HCT116 (cell line): Measurements from ENCODE around the gene ARSB. TPM values are rescaled to one million over a fixed set of nuclear protein-coding genes. Genes with fewer than 3 reads are reported as not detected.

Experiments used
- ATAC-seq: fragments of 200-7000 bp; cut with Tn5 transposase; 2 replicates; pipeline ENCODE4 v1.9.1; 2020; ENCODE audit warnings: mild to moderate bottlenecking, moderate library complexity
- BruUV-seq: library from RNA; stranded (reverse); fragments of 400-500 nt; replicated peaks from 2 replicates; lab custom pipeline; 2021; lab: Mats Ljungman, UMichigan
- CTCF ChIA-PET: fragments of 300-600 bp; sonication (Branson Sonifier 250); formaldehyde crosslinking; loops from one replicate; lab custom pipeline; 2021; ENCODE audit warnings: antibody characterized with exemption; lab: Charles Lee
- POLR2A ChIA-PET: fragments of 300-600, 350-600 bp; sonication (Branson Sonifier 250); formaldehyde crosslinking; loops from one replicate; lab custom pipeline; 2021; ENCODE audit warnings: antibody characterized with exemption; lab: Charles Lee
- RAD21 ChIA-PET, 2 experiments: fragments of 300-600 bp; sonication (Branson Sonifier 250); formaldehyde crosslinking; loops; one replicate each; lab custom pipeline; 2023; ENCODE audit warnings: low total read pairs in 2 of 2; ENCODE audit not compliant: uncharacterized antibody in 2 of 2, unreplicated experiment in 2 of 2, low non-redundant PET in 1 of 2; lab: Charles Lee
- DNase-seq: peaks from one replicate; pipeline ENCODE4 v3.0.0-alpha.2; 2010; ENCODE audit warnings: low read depth, low spot score
- H2AFZ ChIP-seq: fragments of 200-600 bp; shearing (Covaris generic), sonication (generic); 2 replicates; pipeline ENCODE4 v1.6.1; 2017; ENCODE audit warnings: low read depth, mixed run types, mixed read lengths, antibody characterized with exemption, low read length; ENCODE audit not compliant: poor library complexity, severe bottlenecking
- H3K27ac ChIP-seq: 2 replicates; pipeline ENCODE4 v1.5.1; 2012; ENCODE audit warnings: low read depth, low read length
- H3K27me3 ChIP-seq: fragments of 200-600 bp; sonication (generic); 2 replicates; pipeline ENCODE4 v1.6.1; 2016; ENCODE audit warnings: mixed run types, low read length, mixed read lengths; ENCODE audit not compliant: insufficient read depth
- H3K36me3 ChIP-seq, 2 experiments: fragments of 200-500 bp in 1 of 2; fragments of 200-600 bp in 1 of 2; sonication (Bioruptor generic) in 1 of 2; sonication (generic) in 1 of 2; 2 replicates each; pipeline versions ENCODE4 v1.5.1 to v1.6.1; 2014 to 2016; ENCODE audit warnings: low read length in 2 of 2, inconsistent platforms in 1 of 2, mixed read lengths in 1 of 2, mixed run types in 1 of 2; ENCODE audit not compliant: insufficient read depth in 2 of 2, control insufficient read depth in 1 of 2
- H3K4me1 ChIP-seq, 2 experiments: fragments of 200-600 bp in 1 of 2; sonication (generic) in 1 of 2; 2 replicates each; pipeline versions ENCODE4 v1.5.1 to v1.6.1; 2012 to 2017; ENCODE audit warnings: low read length in 2 of 2, inconsistent platforms in 1 of 2, mild to moderate bottlenecking in 1 of 2, mixed read lengths in 1 of 2, mixed run types in 1 of 2, moderate library complexity in 1 of 2; ENCODE audit not compliant: insufficient read depth in 2 of 2, control insufficient read depth in 1 of 2
- H3K4me2 ChIP-seq: fragments of 200-600 bp; sonication (generic); 2 replicates; pipeline ENCODE4 v1.6.1; 2017; ENCODE audit warnings: mixed run types, low read length, mixed read lengths
- H3K4me3 ChIP-seq, 2 experiments: fragments of 200-600 bp in 1 of 2; sonication (generic) in 1 of 2; replicated peaks in 1 of 2; 2 replicates each; pipeline ENCODE4 v1.5.1; 2011 to 2016; ENCODE audit warnings: low read length in 2 of 2, control low read depth in 1 of 2, low read depth in 1 of 2, mild to moderate bottlenecking in 1 of 2, mixed read lengths in 1 of 2, mixed run types in 1 of 2
- H3K79me2 ChIP-seq: fragments of 200-600 bp; sonication (generic); 2 replicates; pipeline ENCODE4 v1.6.1; 2017; ENCODE audit warnings: mild to moderate bottlenecking, mixed run types, low read length, moderate library complexity, mixed read lengths; ENCODE audit not compliant: insufficient read depth
- H3K9ac ChIP-seq: fragments of 200-600 bp; sonication (generic); 2 replicates; pipeline ENCODE4 v1.6.1; 2016; ENCODE audit warnings: low read length, mixed read lengths
- H3K9me2 ChIP-seq: fragments of 200-600 bp; sonication (generic), shearing (Covaris generic); 2 replicates; pipeline ENCODE4 v1.6.1; 2017; ENCODE audit warnings: mixed run types, mild to moderate bottlenecking, moderate library complexity; ENCODE audit not compliant: insufficient read depth
- H3K9me3 ChIP-seq, 2 experiments: fragments of 200-500 bp in 1 of 2; fragments of 200-600 bp in 1 of 2; sonication (Bioruptor generic) in 1 of 2; sonication (generic) in 1 of 2; 2 replicates each; pipeline ENCODE4 v1.6.1; 2014 to 2017; ENCODE audit warnings: low read length in 2 of 2, mixed read lengths in 2 of 2, inconsistent platforms in 1 of 2, low read depth in 1 of 2, mild to moderate bottlenecking in 1 of 2, mixed run types in 1 of 2, moderate library complexity in 1 of 2; ENCODE audit not compliant: control insufficient read depth in 1 of 2, insufficient read depth in 1 of 2
- H4K20me1 ChIP-seq: fragments of 200-600 bp; sonication (generic), shearing (Covaris generic); 2 replicates; pipeline ENCODE4 v1.6.1; 2017; ENCODE audit warnings: mixed run types, mild to moderate bottlenecking, moderate library complexity; ENCODE audit not compliant: insufficient read depth
- CTCF ChIP-seq, 3 experiments: fragments of 200-600 bp in 1 of 3; sonication (generic) in 1 of 3; IDR thresholded peaks in 2 of 3; conservative IDR thresholded peaks in 1 of 3; 2 replicates each; pipeline ENCODE4 v1.5.1; 2012 to 2017; ENCODE audit warnings: low read depth in 2 of 3, low read length in 2 of 3, antibody characterized with exemption in 1 of 3, borderline replicate concordance in 1 of 3, control low read depth in 1 of 3, mild to moderate bottlenecking in 1 of 3, mixed read lengths in 1 of 3, mixed run types in 1 of 3, moderate library complexity in 1 of 3; ENCODE audit not compliant: insufficient read depth in 1 of 3
- FOSL1 ChIP-seq: IDR thresholded peaks from 2 replicates; pipeline ENCODE4 v1.6.1; 2012; ENCODE audit warnings: low read depth
- POLR2A ChIP-seq: IDR thresholded peaks from 2 replicates; pipeline ENCODE4 v1.7.0; 2011; ENCODE audit warnings: borderline replicate concordance; ENCODE audit not compliant: insufficient read depth, insufficient read length; ENCODE audit errors: extremely low read depth
- ZFX ChIP-seq: fragments of 450-650 bp; IDR thresholded peaks from 2 replicates; pipeline ENCODE4 v1.6.1; 2017
- ZNF274 ChIP-seq: fragments of 200-500 bp; sonication (Bioruptor generic); IDR thresholded peaks from 2 replicates; pipeline ENCODE4 v1.6.1; 2014; ENCODE audit warnings: mild to moderate bottlenecking, low read depth, low read length, inconsistent platforms
- intact Hi-C: fragments of 100-400 bp; cut with micrococcal nuclease; formaldehyde crosslinking; loops from 2 replicates; pipeline ENCODE4 v1.10.0; 2022
- total RNA-seq: library from RNA; stranded (reverse); gene quantifications from one replicate; pipeline ENCODE4 v1.2.1, GENCODE V29; 2021; ENCODE audit not compliant: unreplicated experiment

Gene ARSB
- total RNA-seq, 1 experiment from 2014 or later: 4.8 TPM

GRCh38 chr5:78805474-78806124 lies 179.5 kb downstream of the ARSB start:
- RAD21 ChIA-PET: no interaction called here
- POLR2A ChIA-PET: no interaction called here
- Histone ChIP-seq H2AFZ (no peak overlapping the region), H3K4me2 (no peak overlapping the region), H3K9ac (no peak overlapping the region), H3K36me3 (no peaks in the 10 kb centered on the region), H3K27me3 (no peaks in the 10 kb centered on the region), H3K9me2 (peaks cover 3% of the 10 kb centered on the region; the same call in 1 of the 2 replicates), H3K9me3 (no peaks in the 10 kb centered on the region; a peak in 1 of 4 replicates), H3K4me1 (peaks cover 0 to 11% of the 10 kb centered on the region in 2 experiments; a peak in 2 of 4 replicates), H4K20me1 (no peaks in the 10 kb centered on the region), H3K79me2 (no peaks in the 10 kb centered on the region), H3K27ac (no peak overlapping the region), H3K4me3 (no peak overlapping the region)
- intact Hi-C loops: no loop called here
- BruUV-seq: no TSS peak
- ATAC-seq: no peak
- no peak for TF ChIP-seq POLR2A
- CTCF ChIA-PET: no interaction called here
- DNase-seq: no peak

GRCh38 chr5:78804995-78805394 lies 180.1 kb downstream of the ARSB start:
- no TSS peak for BruUV-seq
- Histone ChIP-seq H3K36me3 (no peaks in the 10 kb centered on the region), H3K9me2 (peaks cover 3% of the 10 kb centered on the region; the same call in 1 of the 2 replicates), H3K27me3 (no peaks in the 10 kb centered on the region), H3K4me3 (no peak overlapping the region), H3K9ac (no peak overlapping the region), H3K9me3 (no peaks in the 10 kb centered on the region; a peak in 1 of 4 replicates), H3K4me2 (no peak overlapping the region), H3K79me2 (no peaks in the 10 kb centered on the region), H2AFZ (no peak overlapping the region), H3K4me1 (peaks cover 0 to 11% of the 10 kb centered on the region in 2 experiments; a peak in 2 of 4 replicates), H3K27ac (no peak overlapping the region), H4K20me1 (no peaks in the 10 kb centered on the region)
- CTCF ChIA-PET: no interaction called here
- intact Hi-C loops: no loop called here
- no peak for DNase-seq
- no peak for ATAC-seq
- RAD21 ChIA-PET: no interaction called here
- no peak for TF ChIP-seq POLR2A
- TF ChIP-seq FOSL1: no peak
- no peak for TF ChIP-seq ZFX
- TF ChIP-seq CTCF (IDR thresholded peaks at IDR 0.05 in 2 of 3, conservative IDR thresholded peaks at IDR 0.05 in 1 of 3; ENCODE audit: borderline replicate concordance in 1 of 3, insufficient read depth in 1 of 3, low read depth in 2 of 3, low read length in 2 of 3): no peak
- no peak for TF ChIP-seq ZNF274
- POLR2A ChIA-PET: no interaction called here
